ENCODE data around the gene FEM1A. TPM values are rescaled to one million over a fixed set of nuclear protein-coding genes. Genes with fewer than 3 reads are reported as not detected.

Gene FEM1A
- total and polyA plus RNA-seq, 2 of the 8 experiments (the other 6 are each of a cell fraction or from before 2014, with no cell fraction given), result 6.7 to 16.1 TPM

DNA sequence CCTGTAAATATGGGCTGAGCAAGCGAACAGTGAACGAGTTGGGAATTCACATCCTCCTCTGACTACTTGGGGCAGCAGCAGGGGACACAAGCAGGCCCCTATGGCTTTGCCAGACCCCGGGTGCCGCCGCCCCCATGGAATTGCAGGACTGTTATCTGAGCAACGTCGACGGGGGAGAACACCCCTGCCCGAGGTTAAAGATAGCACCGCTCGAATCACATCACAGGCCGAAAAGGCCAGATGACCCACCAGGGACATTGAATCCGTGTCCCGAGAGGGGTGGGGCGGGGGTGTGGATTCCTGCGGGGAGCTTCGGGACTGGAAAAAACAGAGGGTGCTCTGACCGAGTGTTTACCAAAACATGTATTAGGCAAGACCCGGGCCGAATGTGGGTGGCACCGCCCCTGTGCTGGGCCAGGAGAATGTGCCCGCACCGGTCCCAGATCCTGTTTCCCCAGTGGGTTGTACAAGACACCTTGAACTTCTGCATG, 9.1 kb downstream of the FEM1A start:
- no peak overlapping the region for H4K91ac ChIP-seq (replicated peaks; ENCODE audit: insufficient read length, low read length)
- H2BK15ac ChIP-seq (ENCODE audit: low read length), result no peak overlapping the region
- no peak overlapping the region for H2BK12ac ChIP-seq (ENCODE audit: low read depth, low read length)
- DNase-seq (ENCODE audit: low read depth in 1 of 2, low spot score in 2 of 2) (no peak), FAIRE-seq (no peak)
- H3K9ac ChIP-seq (replicated peaks in 1 of 4; ENCODE audit: extremely low read depth in 1 of 4, low read depth in 3 of 4, low read length in 3 of 4), result no peak overlapping the region
- no peak overlapping the region for H2BK20ac ChIP-seq (ENCODE audit: low read length)
- no peak overlapping the region for H3K4me2 ChIP-seq (ENCODE audit: insufficient read depth in 1 of 2, low read depth in 2 of 2, low read length in 2 of 2)
- no peak overlapping the region for H3K27ac ChIP-seq (ENCODE audit: low read depth, low read length)
- no peak overlapping the region for H3K23ac ChIP-seq (ENCODE audit: insufficient read length)
- ChIA-PET POLR2A (ENCODE audit: partially characterized antibody) (interaction anchor here (0.8 to 2.7 kb wide), 3 partner anchors 8 to 32 kb away, joined by 3 to 16 read pairs (median 3); partner anchors contain the start of gene FEM1A), CTCF (ENCODE audit: partially characterized antibody) (interaction anchor here (0.7 to 9.2 kb wide), 10 partner anchors 9 to 230 kb away, joined by 3 to 100 read pairs (median 4); partner anchors contain the start of genes DPP9 and FEM1A)
- H4K5ac ChIP-seq (ENCODE audit: insufficient read length, low read depth, low read length), result no peak overlapping the region
- peaks cover 2% of the 10 kb centered on the region in 2 experiments for H4K20me1 ChIP-seq (replicated peaks in 1 of 2; ENCODE audit: control insufficient read depth in 1 of 2, insufficient read depth in 2 of 2, low read length in 2 of 2)
- 89% methylated on average over 20 of the region's 23 CpGs; no CpG with 5 or more reads in 1 of the 2 experiments for WGBS, 2 experiments (ENCODE audit: extremely low coverage in 1 of 2, insufficient coverage in 1 of 2, insufficient read length in 1 of 2, insufficient replicate concordance in 2 of 2, low coverage in 1 of 2, low lambda C conversion rate in 2 of 2, missing lambda C conversion rate in 1 of 2)
- no peaks in the 10 kb centered on the region for H3K4me1 ChIP-seq (replicated peaks in 1 of 4; ENCODE audit: control insufficient read depth in 3 of 4, insufficient read depth in 4 of 4, low read length in 3 of 4)
- peaks cover 2% of the 10 kb centered on the region for H3K79me1 ChIP-seq (ENCODE audit: low read depth, low read length)
- H3K23me2 ChIP-seq (ENCODE audit: low read depth, low read length), result no peaks in the 10 kb centered on the region
- no peak overlapping the region for H3K14ac ChIP-seq (ENCODE audit: insufficient read length)
- H3K56ac ChIP-seq (replicated peaks; ENCODE audit: insufficient read length, low read depth, low read length), result no peak overlapping the region
- no peak for TF ChIP-seq TAF1 (IDR thresholded peaks at IDR 0.05; ENCODE audit: low read depth, low read length)
- TF ChIP-seq GABPA (IDR thresholded peaks at IDR 0.05; ENCODE audit: borderline replicate concordance, insufficient read depth, low read length), result no peak
- no peak for TF ChIP-seq NRF1 (IDR thresholded peaks at IDR 0.05; ENCODE audit: low read depth, low read length)
- no peak for TF ChIP-seq CTBP2 (IDR thresholded peaks at IDR 0.05; ENCODE audit: borderline replicate concordance, insufficient read depth, insufficient read length, low read length)
- TF ChIP-seq RAD21 (IDR thresholded peaks at IDR 0.05 in 1 of 2, conservative IDR thresholded peaks at IDR 0.05 in 1 of 2; ENCODE audit: low read depth in 2 of 2, low read length in 2 of 2), result no peak
- TF ChIP-seq POLR2A (IDR thresholded peaks at IDR 0.05; ENCODE audit: control extremely low read depth in 1 of 2, low read depth in 2 of 2, low read length in 2 of 2), result no peak
- TF ChIP-seq, protein P1, sequence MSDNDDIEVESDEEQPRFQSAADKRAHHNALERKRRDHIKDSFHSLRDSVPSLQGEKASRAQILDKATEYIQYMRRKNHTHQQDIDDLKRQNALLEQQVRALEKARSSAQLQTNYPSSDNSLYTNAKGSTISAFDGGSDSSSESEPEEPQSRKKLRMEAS (IDR thresholded peaks at IDR 0.05), result no peak
- TF ChIP-seq SUZ12 (IDR thresholded peaks at IDR 0.05; ENCODE audit: low read length), result no peak
- no peak for TF ChIP-seq SP2 (IDR thresholded peaks at IDR 0.05; ENCODE audit: low read length)
- TF ChIP-seq SAP30 (IDR thresholded peaks at IDR 0.05; ENCODE audit: insufficient read depth, insufficient replicate concordance, low read length), result no peak
- 0 out of 8 replicates have a peak, but pooled peaks cover 0 to 5% (median 0%) of the 10 kb centered on the region in 4 experiments for H3K36me3 ChIP-seq (ENCODE audit: control insufficient read depth in 2 of 4, insufficient read depth in 4 of 4, low read length in 3 of 4)
- H3K4me3 ChIP-seq (ENCODE audit: extremely low read depth in 1 of 4, insufficient read depth in 2 of 4, low read depth in 3 of 4, low read length in 4 of 4), result no peak overlapping the region
- H2AK5ac ChIP-seq (ENCODE audit: low read depth, low read length), result no peak overlapping the region
- H3K27me3 ChIP-seq (replicated peaks in 1 of 4; ENCODE audit: control insufficient read depth in 3 of 4, extremely low read depth in 1 of 4, insufficient read depth in 3 of 4, low read length in 3 of 4), result no peaks in the 10 kb centered on the region
- no peaks in the 10 kb centered on the region for H3K79me2 ChIP-seq (ENCODE audit: control insufficient read depth in 1 of 2, insufficient read depth in 2 of 2, low read length in 2 of 2)
- H3K9me3 ChIP-seq (ENCODE audit: insufficient read depth in 2 of 2, low read depth in 1 of 2, low read length in 1 of 2), result no peaks in the 10 kb centered on the region
- H2BK120ac ChIP-seq (replicated peaks; ENCODE audit: low read depth, low read length), result no peak overlapping the region
- no peak overlapping the region for H3K18ac ChIP-seq (ENCODE audit: extremely low read depth, low read length)
- H2AFZ ChIP-seq (ENCODE audit: low read length), result no peak overlapping the region
- no peak overlapping the region; the same call in 1 of the 2 replicates for H4K8ac ChIP-seq (ENCODE audit: extremely low read depth, insufficient read depth, low read length)
- H2BK5ac ChIP-seq (ENCODE audit: low read depth, low read length), result no peak overlapping the region
- no peak overlapping the region for H3K4ac ChIP-seq (replicated peaks; ENCODE audit: insufficient read length, low read depth, low read length)

Measured in H1 (cell line).